Measurements from ENCODE around the gene TMA7.

DNA sequence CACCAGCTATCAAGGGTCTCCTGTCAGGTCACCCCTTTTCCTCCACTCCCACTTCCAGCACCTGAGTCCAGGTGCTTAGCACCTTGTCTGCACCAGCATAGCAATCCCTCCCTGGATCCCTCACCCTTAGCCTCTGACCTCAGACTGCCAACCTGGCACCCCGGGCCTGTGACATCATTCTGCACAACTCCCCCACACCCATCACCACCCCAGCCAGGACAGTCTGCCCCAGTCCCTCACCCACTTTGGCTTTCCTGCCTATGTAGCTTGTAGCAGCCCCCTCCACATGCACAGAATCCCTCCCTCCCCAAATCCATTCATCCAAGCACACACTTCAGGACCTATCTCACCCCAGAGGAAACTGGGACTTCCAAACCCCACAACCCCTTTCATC lies 9.4 kb upstream of the TMA7 start:
- TF ChIP-seq, protein P1, sequence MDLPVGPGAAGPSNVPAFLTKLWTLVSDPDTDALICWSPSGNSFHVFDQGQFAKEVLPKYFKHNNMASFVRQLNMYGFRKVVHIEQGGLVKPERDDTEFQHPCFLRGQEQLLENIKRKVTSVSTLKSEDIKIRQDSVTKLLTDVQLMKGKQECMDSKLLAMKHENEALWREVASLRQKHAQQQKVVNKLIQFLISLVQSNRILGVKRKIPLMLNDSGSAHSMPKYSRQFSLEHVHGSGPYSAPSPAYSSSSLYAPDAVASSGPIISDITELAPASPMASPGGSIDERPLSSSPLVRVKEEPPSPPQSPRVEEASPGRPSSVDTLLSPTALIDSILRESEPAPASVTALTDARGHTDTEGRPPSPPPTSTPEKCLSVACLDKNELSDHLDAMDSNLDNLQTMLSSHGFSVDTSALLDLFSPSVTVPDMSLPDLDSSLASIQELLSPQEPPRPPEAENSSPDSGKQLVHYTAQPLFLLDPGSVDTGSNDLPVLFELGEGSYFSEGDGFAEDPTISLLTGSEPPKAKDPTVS (IDR thresholded peaks at IDR 0.05; ENCODE audit: low read depth, low read length): no peak
- TF ChIP-seq CEBPB (IDR thresholded peaks at IDR 0.05; ENCODE audit: borderline replicate concordance in 1 of 2, low read depth in 2 of 2, low read length in 2 of 2): no peak
- TF ChIP-seq TAF1 (IDR thresholded peaks at IDR 0.05; ENCODE audit: borderline replicate concordance, low read depth, low read length): no peak
- no peak for TF ChIP-seq BCL11A (IDR thresholded peaks at IDR 0.05; ENCODE audit: low read depth, low read length)
- no peak for TF ChIP-seq MTA2 (IDR thresholded peaks at IDR 0.05; ENCODE audit: low read depth)
- TF ChIP-seq, protein P2, sequence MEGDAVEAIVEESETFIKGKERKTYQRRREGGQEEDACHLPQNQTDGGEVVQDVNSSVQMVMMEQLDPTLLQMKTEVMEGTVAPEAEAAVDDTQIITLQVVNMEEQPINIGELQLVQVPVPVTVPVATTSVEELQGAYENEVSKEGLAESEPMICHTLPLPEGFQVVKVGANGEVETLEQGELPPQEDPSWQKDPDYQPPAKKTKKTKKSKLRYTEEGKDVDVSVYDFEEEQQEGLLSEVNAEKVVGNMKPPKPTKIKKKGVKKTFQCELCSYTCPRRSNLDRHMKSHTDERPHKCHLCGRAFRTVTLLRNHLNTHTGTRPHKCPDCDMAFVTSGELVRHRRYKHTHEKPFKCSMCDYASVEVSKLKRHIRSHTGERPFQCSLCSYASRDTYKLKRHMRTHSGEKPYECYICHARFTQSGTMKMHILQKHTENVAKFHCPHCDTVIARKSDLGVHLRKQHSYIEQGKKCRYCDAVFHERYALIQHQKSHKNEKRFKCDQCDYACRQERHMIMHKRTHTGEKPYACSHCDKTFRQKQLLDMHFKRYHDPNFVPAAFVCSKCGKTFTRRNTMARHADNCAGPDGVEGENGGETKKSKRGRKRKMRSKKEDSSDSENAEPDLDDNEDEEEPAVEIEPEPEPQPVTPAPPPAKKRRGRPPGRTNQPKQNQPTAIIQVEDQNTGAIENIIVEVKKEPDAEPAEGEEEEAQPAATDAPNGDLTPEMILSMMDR (IDR thresholded peaks at IDR 0.05 in 2 of 3, conservative IDR thresholded peaks at IDR 0.05 in 1 of 3; ENCODE audit: control insufficient read depth in 2 of 3, extremely low read depth in 1 of 3, insufficient read depth in 1 of 3, low read depth in 3 of 3, low read length in 3 of 3): no peak
- no peak for TF ChIP-seq BHLHE40 (IDR thresholded peaks at IDR 0.05; ENCODE audit: borderline replicate concordance in 1 of 2, low read depth in 2 of 2, low read length in 1 of 2)
- TF ChIP-seq, protein P3, sequence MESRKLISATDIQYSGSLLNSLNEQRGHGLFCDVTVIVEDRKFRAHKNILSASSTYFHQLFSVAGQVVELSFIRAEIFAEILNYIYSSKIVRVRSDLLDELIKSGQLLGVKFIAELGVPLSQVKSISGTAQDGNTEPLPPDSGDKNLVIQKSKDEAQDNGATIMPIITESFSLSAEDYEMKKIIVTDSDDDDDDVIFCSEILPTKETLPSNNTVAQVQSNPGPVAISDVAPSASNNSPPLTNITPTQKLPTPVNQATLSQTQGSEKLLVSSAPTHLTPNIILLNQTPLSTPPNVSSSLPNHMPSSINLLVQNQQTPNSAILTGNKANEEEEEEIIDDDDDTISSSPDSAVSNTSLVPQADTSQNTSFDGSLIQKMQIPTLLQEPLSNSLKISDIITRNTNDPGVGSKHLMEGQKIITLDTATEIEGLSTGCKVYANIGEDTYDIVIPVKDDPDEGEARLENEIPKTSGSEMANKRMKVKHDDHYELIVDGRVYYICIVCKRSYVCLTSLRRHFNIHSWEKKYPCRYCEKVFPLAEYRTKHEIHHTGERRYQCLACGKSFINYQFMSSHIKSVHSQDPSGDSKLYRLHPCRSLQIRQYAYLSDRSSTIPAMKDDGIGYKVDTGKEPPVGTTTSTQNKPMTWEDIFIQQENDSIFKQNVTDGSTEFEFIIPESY (IDR thresholded peaks at IDR 0.05): no peak
- TF ChIP-seq ETV6 (conservative IDR thresholded peaks at IDR 0.05 in 1 of 2, IDR thresholded peaks at IDR 0.05 in 1 of 2; ENCODE audit: borderline replicate concordance in 1 of 2, low read depth in 1 of 2): no peak
- no peak for TF ChIP-seq FOXK2 (IDR thresholded peaks at IDR 0.05)
- TF ChIP-seq, protein P4, sequence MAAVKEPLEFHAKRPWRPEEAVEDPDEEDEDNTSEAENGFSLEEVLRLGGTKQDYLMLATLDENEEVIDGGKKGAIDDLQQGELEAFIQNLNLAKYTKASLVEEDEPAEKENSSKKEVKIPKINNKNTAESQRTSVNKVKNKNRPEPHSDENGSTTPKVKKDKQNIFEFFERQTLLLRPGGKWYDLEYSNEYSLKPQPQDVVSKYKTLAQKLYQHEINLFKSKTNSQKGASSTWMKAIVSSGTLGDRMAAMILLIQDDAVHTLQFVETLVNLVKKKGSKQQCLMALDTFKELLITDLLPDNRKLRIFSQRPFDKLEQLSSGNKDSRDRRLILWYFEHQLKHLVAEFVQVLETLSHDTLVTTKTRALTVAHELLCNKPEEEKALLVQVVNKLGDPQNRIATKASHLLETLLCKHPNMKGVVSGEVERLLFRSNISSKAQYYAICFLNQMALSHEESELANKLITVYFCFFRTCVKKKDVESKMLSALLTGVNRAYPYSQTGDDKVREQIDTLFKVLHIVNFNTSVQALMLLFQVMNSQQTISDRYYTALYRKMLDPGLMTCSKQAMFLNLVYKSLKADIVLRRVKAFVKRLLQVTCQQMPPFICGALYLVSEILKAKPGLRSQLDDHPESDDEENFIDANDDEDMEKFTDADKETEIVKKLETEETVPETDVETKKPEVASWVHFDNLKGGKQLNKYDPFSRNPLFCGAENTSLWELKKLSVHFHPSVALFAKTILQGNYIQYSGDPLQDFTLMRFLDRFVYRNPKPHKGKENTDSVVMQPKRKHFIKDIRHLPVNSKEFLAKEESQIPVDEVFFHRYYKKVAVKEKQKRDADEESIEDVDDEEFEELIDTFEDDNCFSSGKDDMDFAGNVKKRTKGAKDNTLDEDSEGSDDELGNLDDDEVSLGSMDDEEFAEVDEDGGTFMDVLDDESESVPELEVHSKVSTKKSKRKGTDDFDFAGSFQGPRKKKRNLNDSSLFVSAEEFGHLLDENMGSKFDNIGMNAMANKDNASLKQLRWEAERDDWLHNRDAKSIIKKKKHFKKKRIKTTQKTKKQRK (IDR thresholded peaks at IDR 0.05; ENCODE audit: low read depth, low read length): no peak
- no peak for TF ChIP-seq SIN3A (IDR thresholded peaks at IDR 0.05; ENCODE audit: low read depth, low read length)
- TF ChIP-seq SP1 (IDR thresholded peaks at IDR 0.05; ENCODE audit: low read depth, low read length): no peak

Data from GM12878 (cell line).